HG03354 (cell line): ENCODE results near the gene SUSD2.

ENCODE experiments used
- ATAC-seq: cut with Tn5 transposase; IDR thresholded peaks from one replicate; pipeline ENCODE4 v1.9.1; 2021; ENCODE audit warnings: mild to moderate bottlenecking; ENCODE audit not compliant: unreplicated experiment, poor library complexity, severe bottlenecking

Gene SUSD2

GRCh38 chr22:24148266-24149197 is 32.8 kb upstream of the SUSD2 start:
- no peak for ATAC-seq

GRCh38 chr22:24149198-24149590 is 32.1 kb upstream of the SUSD2 start:
- no peak for ATAC-seq

DNA sequence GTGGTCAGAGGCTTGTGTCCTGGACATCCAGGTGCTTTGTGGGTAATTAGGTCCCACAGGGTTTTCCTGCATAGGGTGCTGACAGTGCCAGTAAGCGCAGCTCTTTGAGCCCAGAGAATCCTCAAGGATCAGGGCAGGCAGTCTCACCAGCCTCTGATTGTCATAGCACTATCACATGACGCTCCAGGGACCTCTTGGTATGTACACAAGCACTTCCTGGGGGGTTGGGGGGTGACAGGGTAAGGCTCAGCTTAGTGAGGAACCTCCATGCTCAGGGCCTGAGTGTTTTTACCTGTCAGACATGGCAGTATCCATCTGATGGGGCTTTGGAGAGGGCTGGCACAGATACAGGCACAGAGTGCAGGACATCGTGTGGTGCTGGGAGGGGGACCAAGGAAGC is 27.9 kb upstream of the SUSD2 start:
- ATAC-seq = no peak

DNA sequence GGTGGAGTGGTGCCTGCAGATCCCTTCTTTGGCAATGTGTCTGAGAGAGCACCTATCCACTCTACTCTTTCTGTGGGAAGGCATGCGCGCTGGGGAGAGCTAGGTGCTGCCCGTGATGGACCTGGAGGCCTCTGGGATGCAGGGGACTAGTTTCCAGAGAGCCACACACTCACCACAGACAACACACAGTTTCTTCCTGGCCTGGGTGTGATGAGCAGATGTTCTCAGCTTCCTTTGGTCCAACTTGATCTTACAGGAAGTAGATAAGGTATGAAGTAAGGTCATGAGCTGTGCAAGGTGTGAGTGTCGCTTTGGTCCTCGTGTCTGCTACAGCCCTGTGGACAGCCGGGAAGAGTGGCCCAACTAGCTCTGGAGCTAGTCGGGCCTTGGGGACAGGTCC is 27.3 kb upstream of the SUSD2 start:
- ATAC-seq = no peak

DNA sequence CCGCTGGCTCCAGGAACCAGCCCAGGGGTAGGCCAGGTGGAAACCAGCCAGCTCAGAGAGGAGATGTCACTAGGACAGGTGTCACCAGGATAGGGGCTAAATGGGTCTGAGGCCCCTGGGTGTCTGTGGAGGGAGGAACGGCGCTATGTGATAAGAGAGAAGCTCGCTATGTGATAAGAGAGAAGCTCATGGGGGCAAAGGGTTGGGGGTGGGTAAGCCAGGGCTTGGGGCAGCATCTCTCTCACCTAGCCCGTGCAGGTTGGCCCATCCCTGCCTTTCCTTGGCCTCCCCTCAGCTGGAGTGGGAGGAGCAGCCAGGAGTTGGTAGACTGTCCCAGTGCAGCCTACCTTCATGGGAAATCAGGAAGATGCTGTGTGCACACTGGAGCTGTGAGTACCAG is 26.5 kb upstream of the SUSD2 start:
- no peak for ATAC-seq

GRCh38 chr22:24155627-24156140 is 25.6 kb upstream of the SUSD2 start:
- ATAC-seq = peak; percentile 31

- peak; percentile 45 for ATAC-seq
Measured at GRCh38 chr22:24156141-24156912, 25.0 kb upstream of the SUSD2 start.

- ATAC-seq = peak; percentile 80
Measured at GRCh38 chr22:24156913-24157821, 24.1 kb upstream of the SUSD2 start.

- ATAC-seq = no peak
Measured at GRCh38 chr22:24157822-24158135, 23.5 kb upstream of the SUSD2 start.

DNA sequence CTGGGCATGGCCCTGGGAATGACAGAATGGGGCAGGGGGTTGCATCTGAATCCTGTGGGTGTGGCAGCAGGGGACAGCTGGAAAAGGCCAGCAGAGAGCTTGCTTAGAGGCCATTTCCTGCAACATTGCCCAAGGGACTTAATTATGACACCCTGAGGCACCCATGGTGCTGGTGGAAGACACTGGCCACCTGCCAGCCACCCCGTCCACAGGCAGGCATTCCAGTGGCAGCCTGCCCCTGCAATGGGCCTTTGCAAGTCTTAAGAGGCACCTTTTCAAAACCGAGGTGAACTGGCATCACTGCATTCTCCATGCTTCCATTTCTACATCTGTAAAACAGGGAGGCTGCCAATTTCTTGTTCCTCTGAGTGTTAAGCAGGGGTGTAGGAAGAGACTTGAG is 21.6 kb upstream of the SUSD2 start:
- ATAC-seq = no peak

DNA sequence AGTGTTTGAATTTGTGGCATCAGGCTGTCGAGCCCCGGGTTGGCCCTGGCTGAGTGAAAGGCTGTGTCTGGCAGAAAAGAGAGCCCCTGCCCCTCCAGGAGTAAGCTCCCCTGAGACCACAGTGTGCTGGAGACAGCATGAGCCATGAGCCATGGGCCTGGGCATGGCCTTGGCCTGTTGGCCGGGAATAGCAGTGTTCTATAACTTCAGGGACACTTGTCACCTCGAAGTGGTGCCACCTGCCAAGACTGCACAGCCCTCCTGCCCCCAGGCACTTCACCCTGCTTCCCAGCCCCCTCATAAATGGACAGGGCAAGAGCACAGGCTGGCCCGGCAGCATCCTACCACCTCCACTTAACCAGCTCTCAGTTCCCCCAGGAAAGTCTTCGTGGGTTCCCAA is 20.7 kb upstream of the SUSD2 start:
- no peak for ATAC-seq

GRCh38 chr22:24161485-24161884 is 19.8 kb upstream of the SUSD2 start:
- no peak for ATAC-seq

- no peak for ATAC-seq
Measured at GRCh38 chr22:24161909-24162308, 19.4 kb upstream of the SUSD2 start.

GRCh38 chr22:24162436-24162835 is 18.9 kb upstream of the SUSD2 start:
- ATAC-seq = no peak

DNA sequence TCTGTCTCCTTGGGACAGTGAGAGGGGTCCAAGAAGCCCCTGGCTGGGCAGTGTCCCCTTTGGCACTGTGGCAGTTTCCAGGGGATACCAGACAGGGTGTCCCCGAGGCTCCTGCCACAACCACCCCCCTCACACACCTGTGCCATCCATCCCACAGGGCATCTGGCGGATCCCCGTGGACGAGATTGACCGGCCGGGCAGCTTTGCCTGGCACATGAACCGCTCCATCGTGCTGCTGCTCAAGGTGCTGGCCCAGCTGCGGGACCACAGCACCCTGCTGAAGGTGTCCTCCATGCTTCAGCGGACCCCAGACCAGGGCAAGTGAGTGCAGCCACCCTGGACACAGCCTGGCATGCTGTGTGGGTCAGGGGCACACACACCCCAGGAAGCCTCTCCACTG is 17.0 kb upstream of the SUSD2 start:
- ATAC-seq = no peak

DNA sequence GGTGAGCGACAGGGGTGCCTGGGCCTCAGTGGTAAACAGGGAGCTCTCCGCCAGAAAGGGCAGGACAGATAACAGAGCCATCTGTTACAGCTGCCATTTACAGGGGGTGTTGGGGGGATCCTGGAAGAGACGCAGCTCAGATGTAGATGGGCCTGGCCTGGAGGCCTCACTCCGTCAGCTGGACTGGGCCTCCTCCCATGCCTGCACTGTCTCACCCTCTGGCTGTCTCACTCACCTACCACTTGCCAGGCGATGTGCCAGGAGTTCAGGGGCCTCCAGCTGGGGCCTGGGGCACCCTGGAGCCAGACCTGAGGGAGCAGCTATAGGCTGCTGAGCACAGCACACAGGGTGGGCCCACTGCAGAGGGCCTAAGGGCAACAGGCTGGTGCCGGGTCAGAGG is 16.3 kb upstream of the SUSD2 start:
- no peak for ATAC-seq

GRCh38 chr22:24165673-24166072 is 15.6 kb upstream of the SUSD2 start:
- no peak for ATAC-seq

GRCh38 chr22:24166811-24167210 is 14.5 kb upstream of the SUSD2 start:
- no peak for ATAC-seq

DNA sequence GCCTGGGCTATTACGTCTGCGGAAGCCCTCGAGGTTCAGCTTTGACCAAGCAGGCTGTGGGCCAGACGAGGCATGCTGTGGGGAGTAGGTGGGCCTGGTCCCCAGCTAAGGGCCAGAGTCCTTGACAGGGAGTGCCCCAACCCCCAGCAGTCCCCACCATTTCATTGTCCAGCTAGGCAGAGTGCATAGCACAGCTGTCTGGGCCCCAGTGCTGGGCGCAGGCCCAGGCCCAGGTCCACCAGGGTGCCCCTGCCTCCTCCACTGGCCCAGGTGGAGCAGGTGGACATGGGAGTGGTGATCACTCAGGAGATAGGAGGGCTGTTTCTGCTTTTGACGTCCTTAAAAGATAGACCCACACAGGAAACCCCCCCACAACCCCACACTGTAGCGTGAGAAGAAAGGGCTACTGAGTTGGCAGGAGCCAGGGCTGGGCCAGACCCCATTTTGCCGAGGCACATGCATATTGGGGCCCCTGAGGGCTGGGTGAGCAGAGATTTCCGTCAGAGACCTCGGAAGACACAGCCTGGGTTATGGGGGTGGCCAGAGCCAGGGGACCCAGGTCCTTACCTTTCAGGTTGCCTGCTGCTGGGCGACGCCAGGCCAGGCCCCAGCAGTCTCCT is 11.7 kb upstream of the SUSD2 start:
- ATAC-seq = no peak

DNA sequence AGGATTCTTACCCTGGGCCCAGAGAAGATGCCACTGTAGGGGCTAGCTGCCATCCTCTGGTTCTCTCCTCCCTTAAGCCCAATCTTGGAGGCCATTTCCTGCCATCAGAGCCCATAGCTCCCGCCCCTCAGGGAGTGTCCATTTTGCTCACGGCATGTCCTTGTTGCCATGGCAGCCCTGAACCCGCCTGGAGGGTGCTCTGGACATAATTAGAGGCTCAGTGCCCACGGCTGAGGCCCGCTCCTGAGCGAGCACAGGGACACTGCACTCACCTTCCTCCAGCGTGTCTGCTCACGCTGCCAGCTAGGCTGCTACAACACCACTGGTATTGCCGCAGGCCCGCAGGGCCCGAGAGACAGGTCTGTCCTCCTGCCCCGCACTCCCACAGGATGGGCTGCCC is 11.1 kb upstream of the SUSD2 start:
- ATAC-seq = no peak
